Hypothalamus (tissue), 51 donors: ENCODE measurements around the gene STEAP1B.
A peak's percentile ranks its signal among the peaks of the same experiment; 100 is the strongest.
"Not testable (repeated sequence)": the region's sequence is repeated elsewhere in the genome, so short reads cannot be mapped to it uniquely, and the experiment has no call there.

ENCODE experiments used
- DNase-seq, 51 donors: peaks; one replicate each; lab custom pipeline; 2025; lab: John Stamatoyannopoulos, UW

The STEAP1B gene

GRCh38 chr7:22501336-22501735, 1.3 kb upstream of the STEAP1B start:
- peak in 1 of 51 donors; percentile 14 for DNase-seq

DNA sequence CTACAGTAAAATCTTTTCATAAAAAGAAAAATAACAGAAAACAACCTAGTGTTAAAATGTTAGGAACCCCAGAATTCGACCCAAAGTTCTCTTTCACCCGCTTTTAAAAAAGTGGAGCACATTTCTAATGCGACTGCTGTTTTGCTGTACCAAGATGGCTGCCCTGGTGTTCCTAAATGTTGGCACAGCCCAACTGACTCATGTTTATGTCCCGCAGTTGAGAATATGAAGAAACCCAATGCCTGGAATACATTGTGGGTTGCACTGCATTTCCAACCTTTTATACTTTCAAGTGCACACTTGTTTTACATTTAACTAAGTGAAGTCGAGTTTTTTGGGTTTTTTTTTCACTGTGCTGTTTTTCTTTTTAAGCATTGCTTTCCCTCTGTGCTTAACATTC, 944 bp downstream of the STEAP1B start:
- DNase-seq = no peak

GRCh38 chr7:22496912-22497311, 3.1 kb downstream of the STEAP1B start:
- DNase-seq = not testable (repeated sequence)

- not testable (repeated sequence) for DNase-seq
Observed at GRCh38 chr7:22496296-22496888, 3.6 kb downstream of the STEAP1B start.

GRCh38 chr7:22493160-22493925, 6.6 kb downstream of the STEAP1B start:
- not testable (repeated sequence) for DNase-seq

GRCh38 chr7:22488643-22489462, 11.1 kb downstream of the STEAP1B start:
- DNase-seq = peak in 48 of 51 donors; percentile 4 to 83 (median 54)

GRCh38 chr7:22487978-22488642, 11.9 kb downstream of the STEAP1B start:
- no peak for DNase-seq

GRCh38 chr7:22486597-22486996, 13.4 kb downstream of the STEAP1B start:
- DNase-seq = no peak

GRCh38 chr7:22485189-22485588, 14.8 kb downstream of the STEAP1B start:
- no peak for DNase-seq

GRCh38 chr7:22482503-22482902, 17.5 kb downstream of the STEAP1B start:
- DNase-seq = no peak

GRCh38 chr7:22481726-22482125, 18.3 kb downstream of the STEAP1B start:
- DNase-seq = no peak

DNA sequence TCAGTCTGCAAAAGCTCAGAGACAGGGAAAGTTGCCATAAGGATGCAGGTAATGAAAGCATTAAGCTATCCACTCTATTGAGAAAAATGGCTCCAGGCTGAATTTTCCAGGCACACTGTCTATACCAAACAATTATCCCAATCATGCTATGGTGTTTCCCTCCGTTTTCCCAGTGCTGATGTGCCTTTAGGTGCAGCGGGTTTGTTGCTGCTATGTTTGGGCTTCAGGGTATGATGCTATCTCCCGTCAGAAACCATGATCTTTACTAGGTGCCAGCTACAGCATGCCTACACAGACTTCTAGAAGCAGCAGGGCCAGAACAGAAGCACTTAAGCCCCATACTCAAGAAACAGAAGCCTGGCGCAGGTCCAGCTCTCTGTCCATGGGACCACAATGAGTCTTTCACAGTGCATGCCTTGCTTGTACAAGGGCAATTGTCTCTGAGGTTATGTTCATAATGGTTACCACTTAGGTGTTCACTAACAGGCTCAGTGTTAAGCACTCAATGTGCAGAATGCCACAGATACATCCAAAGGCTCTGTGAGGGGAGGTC, 19.4 kb downstream of the STEAP1B start:
- DNase-seq = peak in 1 of 51 donors; percentile 14

DNA sequence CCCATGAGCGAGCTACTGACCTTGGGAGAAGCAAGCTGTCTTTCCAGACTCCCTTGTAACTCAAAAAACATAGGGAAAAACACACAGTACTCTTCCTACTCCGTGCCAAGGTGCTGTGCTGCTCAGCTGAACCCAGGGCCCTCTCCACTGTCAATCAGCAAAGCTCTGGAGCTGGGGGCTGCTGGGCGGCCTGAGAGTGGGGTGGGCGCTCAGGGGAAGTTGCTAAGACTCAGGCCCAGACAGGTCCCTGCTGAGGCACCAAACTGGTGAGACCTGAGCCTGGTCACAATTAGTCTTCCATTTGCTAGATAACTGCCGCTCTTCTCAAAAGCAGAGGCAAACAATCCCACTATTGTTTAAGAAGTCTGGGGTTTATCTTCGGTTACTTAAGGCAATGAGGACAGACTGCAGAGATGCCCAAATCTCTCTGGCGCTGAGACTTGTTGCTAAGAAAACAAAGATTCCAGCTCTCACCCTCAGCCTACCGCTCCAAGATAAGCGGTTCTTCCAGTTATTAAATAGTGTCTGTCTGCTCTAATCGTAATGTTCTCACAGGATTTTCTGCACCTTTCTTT, 22.0 kb downstream of the STEAP1B start:
- no peak for DNase-seq

GRCh38 chr7:22477262-22477661, 22.7 kb downstream of the STEAP1B start:
- no peak for DNase-seq

- DNase-seq = no peak
Observed at GRCh38 chr7:22476824-22477223, 23.2 kb downstream of the STEAP1B start.

DNA sequence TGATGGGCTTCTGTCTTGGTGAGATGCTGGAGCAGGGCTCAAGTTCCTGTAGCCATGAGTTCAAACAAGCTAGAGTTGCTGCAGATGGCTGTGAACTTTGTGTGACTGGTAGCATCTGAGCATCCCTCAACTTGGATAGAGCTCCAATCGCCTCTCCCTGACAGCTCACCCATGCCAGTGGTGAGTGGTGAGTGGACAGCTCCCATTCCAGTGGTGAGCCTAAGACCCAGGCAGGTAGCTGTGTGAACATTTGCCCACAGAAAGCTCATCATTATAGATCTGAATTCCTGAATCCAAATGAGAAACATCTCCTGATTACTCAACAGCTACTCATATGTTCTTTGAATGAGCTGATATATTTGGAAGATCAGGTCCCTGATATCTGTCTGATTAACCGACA, 25.3 kb downstream of the STEAP1B start:
- no peak for DNase-seq

DNA sequence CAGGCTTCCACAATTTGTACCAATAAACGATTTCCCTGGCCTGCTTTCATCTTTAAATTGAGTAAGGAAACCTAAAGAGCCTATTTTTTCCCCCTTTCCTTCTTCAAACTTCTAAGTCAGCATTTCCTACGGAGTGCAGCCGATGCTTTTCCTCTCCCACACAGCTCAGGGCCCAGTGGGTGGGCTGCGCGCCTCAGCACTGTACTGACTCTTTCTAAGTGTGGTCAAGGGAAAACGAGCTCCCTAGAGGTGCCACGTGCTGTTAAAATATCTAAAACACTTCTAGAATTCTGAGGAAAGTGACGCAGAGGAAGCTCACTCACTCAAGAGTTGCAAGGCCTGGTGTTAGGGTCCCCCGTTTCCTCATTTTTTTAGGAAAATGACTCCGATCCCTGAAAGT, 29.0 kb downstream of the STEAP1B start:
- DNase-seq = peak in 1 of 51 donors; percentile 12

DNA sequence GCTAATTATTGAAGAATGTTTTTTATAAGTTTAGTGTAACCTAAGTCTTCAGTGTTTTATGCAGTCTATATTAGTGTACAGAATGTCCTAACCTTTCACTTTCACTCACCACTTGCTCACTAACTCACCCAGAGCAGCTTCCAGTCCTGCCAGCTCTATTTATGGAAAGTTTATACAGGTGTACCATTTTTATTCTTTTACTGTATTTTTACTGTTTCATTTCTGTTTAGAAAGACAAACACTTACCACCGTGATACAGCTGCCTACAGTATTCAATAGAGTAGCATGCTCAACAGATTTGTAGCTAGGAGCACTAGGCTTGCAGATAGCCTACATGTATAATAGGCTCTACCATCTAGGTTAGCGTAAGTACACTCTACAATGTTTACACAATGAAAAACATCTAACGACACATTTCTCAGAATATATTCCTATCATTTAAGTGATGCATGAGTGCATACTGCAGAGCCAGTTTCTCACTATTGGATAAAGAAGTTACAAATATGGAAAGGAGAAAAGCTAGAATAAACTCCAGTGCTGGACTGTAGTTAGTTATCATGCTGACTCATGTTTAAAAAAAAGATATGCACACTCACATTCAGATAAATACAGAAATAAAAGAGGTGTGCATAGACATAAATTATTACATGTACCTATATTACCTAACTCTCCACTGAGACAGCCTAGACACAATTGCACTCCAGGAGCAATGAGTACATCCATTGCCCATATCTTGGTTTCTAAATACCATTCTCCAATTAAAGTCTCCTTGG, 30.4 kb downstream of the STEAP1B start:
- no peak for DNase-seq

- no peak for DNase-seq
Observed at GRCh38 chr7:22468609-22469008, 31.4 kb downstream of the STEAP1B start.
